GM12878 (cell line): Measurements from ENCODE around the gene HNRNPDL. TPM values are rescaled to one million over a fixed set of nuclear protein-coding genes. Genes with fewer than 3 reads are reported as not detected.

ENCODE experiments used
- ATAC-seq: fragments of 200-7000 bp; cut with Tn5 transposase; 3 replicates; pipeline ENCODE4 v1.9.1; 2020; ENCODE audit warnings: mild to moderate bottlenecking, moderate library complexity
- BruUV-seq: library from RNA; stranded (reverse); fragments of 400-500 nt; replicated peaks from 2 replicates; lab custom pipeline; 2021; lab: Mats Ljungman, UMichigan
- CTCF ChIA-PET: fragments of 300-600 bp; sonication (Branson Sonifier 250); formaldehyde crosslinking; extraction: SDS; loops from one replicate; lab custom pipeline; 2021; ENCODE audit warnings: inconsistent platforms; lab: Yijun Ruan, JAX
- POLR2A ChIA-PET: fragments of 350-600 bp; formaldehyde crosslinking; extraction: SDS; loops from one replicate; lab custom pipeline; 2021; ENCODE audit warnings: inconsistent platforms; lab: Charles Lee
- RAD21 ChIA-PET: fragments of 300-600 bp; sonication (Branson Sonifier 250); formaldehyde crosslinking; loops from one replicate; lab custom pipeline; 2023; ENCODE audit warnings: antibody characterized with exemption; ENCODE audit not compliant: unreplicated experiment; lab: Charles Lee
- SMC1A ChIA-PET: fragments of 300-600 bp; sonication (Branson Sonifier 250); formaldehyde crosslinking; loops from one replicate; lab custom pipeline; 2023; ENCODE audit not compliant: unreplicated experiment, uncharacterized antibody; lab: Charles Lee
- DNase-seq: peaks from one replicate; pipeline ENCODE4 v3.0.0-alpha.2; 2011; ENCODE audit warnings: low read depth, low spot score
- FAIRE-seq: peaks from 3 replicates; lab custom pipeline; 2011; peaks lifted over from hg19 to GRCh38; lab: Jason Lieb, UNC
- H2AFZ ChIP-seq: 2 replicates; pipeline ENCODE4 v1.6.0; 2011; ENCODE audit warnings: low read depth, low read length, control low read depth; ENCODE audit not compliant: control insufficient read depth
- H3K27ac ChIP-seq: 2 replicates; pipeline ENCODE4 v1.5.1; 2011; ENCODE audit warnings: control low read depth; ENCODE audit not compliant: control insufficient read depth, insufficient read depth
- H3K27me3 ChIP-seq, 2 experiments: replicated peaks in 1 of 2; 2 replicates each; pipeline versions ENCODE4 v1.6.0 to v1.6.1; 2011; ENCODE audit warnings: low read length in 1 of 2; ENCODE audit not compliant: control insufficient read depth in 2 of 2, insufficient read depth in 2 of 2
- H3K36me3 ChIP-seq, 2 experiments: 2 replicates each; pipeline ENCODE4 v1.5.1; 2011; ENCODE audit warnings: low read length in 1 of 2; ENCODE audit not compliant: control insufficient read depth in 2 of 2, insufficient read depth in 2 of 2
- H3K4me1 ChIP-seq: 2 replicates; pipeline ENCODE4 v1.6.1; 2011; ENCODE audit warnings: mild to moderate bottlenecking, low read length, moderate library complexity, mixed read lengths; ENCODE audit not compliant: control insufficient read depth, insufficient read depth
- H3K4me2 ChIP-seq: 2 replicates; pipeline ENCODE4 v1.6.0; 2011; ENCODE audit warnings: control low read depth; ENCODE audit not compliant: control insufficient read depth, insufficient read depth
- H3K4me3 ChIP-seq: fragments of 200-600 bp; sonication (generic); 2 replicates; pipeline ENCODE4 v1.5.1; 2016
- H3K79me2 ChIP-seq: 2 replicates; pipeline ENCODE4 v1.6.0; 2011; ENCODE audit warnings: low read length; ENCODE audit not compliant: control insufficient read depth, insufficient read depth
- H3K9ac ChIP-seq: 2 replicates; pipeline ENCODE4 v1.8.0; 2011; ENCODE audit warnings: low read length, control low read depth, mixed read lengths; ENCODE audit not compliant: control insufficient read depth, insufficient read depth
- H3K9me3 ChIP-seq: replicated peaks from 3 replicates; pipeline ENCODE4 v1.5.1; 2011; ENCODE audit warnings: mild to moderate bottlenecking, low read length; ENCODE audit not compliant: control insufficient read depth, insufficient read depth
- H4K20me1 ChIP-seq: 2 replicates; pipeline ENCODE4 v1.6.0; 2011; ENCODE audit not compliant: control insufficient read depth, insufficient read depth
- CHD2 ChIP-seq: IDR thresholded peaks from 2 replicates; pipeline ENCODE4 v1.6.1; 2011; ENCODE audit warnings: low read depth, low read length, improper control_type of control experiment, borderline replicate concordance
- E2F4 ChIP-seq: IDR thresholded peaks from 2 replicates; pipeline ENCODE4 v1.6.1; 2012; ENCODE audit warnings: low read depth, low read length, improper control_type of control experiment
- FOXK2 ChIP-seq: fragments of 450-650 bp; IDR thresholded peaks from 2 replicates; pipeline ENCODE4 v1.6.1; 2017; ENCODE audit warnings: mild to moderate bottlenecking, moderate library complexity
- KDM1A ChIP-seq: fragments of 200-600 bp; sonication (generic); IDR thresholded peaks from 2 replicates; pipeline ENCODE4 v1.6.1; 2016; ENCODE audit warnings: borderline replicate concordance
- LARP7 ChIP-seq: fragments of 450-650 bp; IDR thresholded peaks from 2 replicates; pipeline ENCODE4 v1.6.1; 2017; ENCODE audit warnings: mild to moderate bottlenecking
- MLLT1 ChIP-seq: fragments of 450-650 bp; IDR thresholded peaks from 2 replicates; pipeline ENCODE4 v1.6.1; 2016; ENCODE audit warnings: mild to moderate bottlenecking
- MTA3 ChIP-seq: IDR thresholded peaks from 2 replicates; pipeline ENCODE4 v1.6.1; 2012; ENCODE audit warnings: low read length, inconsistent platforms, borderline replicate concordance
- NFYB ChIP-seq: IDR thresholded peaks from 2 replicates; pipeline ENCODE4 v1.6.1; 2011; ENCODE audit warnings: low read depth, mild to moderate bottlenecking, low read length, improper control_type of control experiment, moderate library complexity; ENCODE audit not compliant: insufficient read depth
- PKNOX1 ChIP-seq: fragments of 450-650 bp; IDR thresholded peaks from 2 replicates; pipeline ENCODE4 v1.6.1; 2016; ENCODE audit warnings: mild to moderate bottlenecking
- POLR2A ChIP-seq: IDR thresholded peaks from 2 replicates; pipeline ENCODE4 v1.6.1; 2011; ENCODE audit warnings: low read depth, mild to moderate bottlenecking, low read length
- POLR2AphosphoS5 ChIP-seq: IDR thresholded peaks from 2 replicates; pipeline ENCODE4 v1.6.1; 2011; ENCODE audit warnings: mild to moderate bottlenecking, low read length, inconsistent platforms
- RBBP5 ChIP-seq: fragments of 200-600 bp; sonication (generic); conservative IDR thresholded peaks from 2 replicates; pipeline ENCODE4 v1.6.1; 2016
- SIX5 ChIP-seq: IDR thresholded peaks from 2 replicates; pipeline ENCODE4 v1.6.1; 2011; ENCODE audit warnings: mild to moderate bottlenecking, low read depth, low read length, moderate library complexity; ENCODE audit not compliant: severe bottlenecking
- SREBF1 ChIP-seq: IDR thresholded peaks from 2 replicates; pipeline ENCODE4 v1.6.1; 2012; ENCODE audit warnings: mild to moderate bottlenecking, low read length
- STAT1 ChIP-seq: fragments of 450-650 bp; conservative IDR thresholded peaks from 2 replicates; pipeline ENCODE4 v1.6.1; 2014; ENCODE audit warnings: antibody characterized with exemption, mild to moderate bottlenecking
- TCF3 ChIP-seq: IDR thresholded peaks from 2 replicates; pipeline ENCODE4 v1.6.1; 2012; ENCODE audit warnings: low read depth, mild to moderate bottlenecking, low read length, borderline replicate concordance; ENCODE audit not compliant: insufficient read depth
- YBX1 ChIP-seq: fragments of 450-650 bp; IDR thresholded peaks from 2 replicates; pipeline ENCODE4 v1.6.1; 2016; ENCODE audit warnings: antibody characterized with exemption
- ZBTB33 ChIP-seq: fragments of 450-650 bp; IDR thresholded peaks from 2 replicates; pipeline ENCODE4 v1.6.1; 2017; ENCODE audit warnings: mild to moderate bottlenecking
- ZNF207 ChIP-seq: fragments of 450-650 bp; IDR thresholded peaks from 2 replicates; pipeline ENCODE4 v1.6.1; 2014; ENCODE audit warnings: antibody characterized with exemption, mild to moderate bottlenecking, borderline replicate concordance
- WGBS: methylation state at CpG from one replicate; pipeline ENCODE4 v1.1.6; 2016; ENCODE audit warnings: low lambda C conversion rate; ENCODE audit not compliant: insufficient replicate concordance, insufficient coverage; ENCODE audit errors: missing lambda C conversion rate; 5-methylcytosine and 5-hydroxymethylcytosine counted together
- in situ Hi-C: fragments of 300-500 bp; cut with MboI; formaldehyde crosslinking; loops from 9 replicates; pipeline ENCODE4 v1.14.3; 2018; ENCODE audit warnings: mixed read lengths
- intact Hi-C: fragments of 100-400 bp; cut with micrococcal nuclease; formaldehyde crosslinking; loops from one replicate; pipeline ENCODE4 v1.14.2; 2022; ENCODE audit not compliant: unreplicated experiment
- polyA plus RNA-seq, 11 experiments: library from polyadenylated mRNA; depleted of rRNA in 4 of 11; unstranded in 6 of 11; stranded (reverse) in 5 of 11; fragments of >200 nt; fragmentation: Nextera tagmentation in 4 of 11; fragmentation: Illumina TruSeq in 1 of 11; extraction: Ambion mirVana in 4 of 11; extraction: Trizol in 1 of 11; gene quantifications; 1 replicate in 1 of 11; 2 replicates in 10 of 11; pipeline versions ENCODE4 v1.2.1 to v1.2.3, GENCODE V29; 2011 to 2016; ENCODE audit warnings: inconsistent platforms in 2 of 11, missing spikeins in 2 of 11, low read depth in 1 of 11
- total RNA-seq, 4 experiments: library from RNA; depleted of rRNA in 3 of 4; stranded (reverse); fragments of >200 nt in 3 of 4; fragmentation: Illumina TruSeq in 1 of 4; extraction: Trizol in 1 of 4; gene quantifications; 2 replicates each; pipeline versions ENCODE4 v1.2.1 to v1.2.3, GENCODE V29; 2013 to 2021

Gene HNRNPDL
- total and polyA plus RNA-seq, 10 of the 15 experiments (the other 5 are each of a cell fraction or from before 2014, with no cell fraction given) = 217 to 510 (median 345) TPM

GRCh38 chr4:82428526-82428968, 1.7 kb downstream of the HNRNPDL start (continued):
- TF ChIP-seq PKNOX1 = peak; percentile 40

GRCh38 chr4:82425478-82425877, 4.8 kb downstream of the HNRNPDL start:
- WGBS = 98% methylated on average over 10 of the region's 10 CpGs
- BruUV-seq = no TSS peak
- Histone ChIP-seq H3K36me3 (peaks cover 2 to 24% of the 10 kb centered on the region in 2 experiments), H4K20me1 (peaks cover 16% of the 10 kb centered on the region), H3K9me3 (no peaks in the 10 kb centered on the region), H3K9ac (no peak overlapping the region), H3K4me1 (peaks cover 3% of the 10 kb centered on the region; the same call in 1 of the 2 replicates), H3K4me2 (0 out of 2 replicates have a peak overlapping the region, but pooled peaks have one; percentile 23), H3K27ac (no peak overlapping the region), H3K4me3 (no peak overlapping the region), H2AFZ (no peak overlapping the region), H3K79me2 (peaks cover 46% of the 10 kb centered on the region), H3K27me3 (no peaks in the 10 kb centered on the region)
- no peak for ATAC-seq
- no peak for DNase-seq
- intact Hi-C loops = loop anchor here (10.0 kb wide), 1 partner anchor 141 kb away; no protein-coding TSS in a partner anchor
- CTCF ChIA-PET = no interaction called here
- SMC1A ChIA-PET = interaction anchor here (1.9 kb wide), 1 partner anchor 10 kb away, joined by 5 read pairs; no protein-coding TSS in a partner anchor
- in situ Hi-C loops = loop anchor here (10.0 kb wide), 1 partner anchor 51 kb away; the partner anchor contains the start of gene HNRNPD
- POLR2A ChIA-PET = no interaction called here
- RAD21 ChIA-PET = no interaction called here
- no peak for FAIRE-seq
- TF ChIP-seq NFYB (no peak), TCF3 (no peak), SIX5 (no peak), ZNF207 (no peak), SREBF1 (no peak), LARP7 (no peak), FOXK2 (no peak), POLR2AphosphoS5 (peak; percentile 52; the same call in 1 of the 2 replicates), E2F4 (no peak), POLR2A (0 out of 2 replicates have a peak, but pooled peaks have one; percentile 39), ZBTB33 (peak; percentile 45; the same call in 1 of the 2 replicates), RBBP5 (no peak), YBX1 (no peak), CHD2 (no peak), KDM1A (no peak), MLLT1 (no peak), MTA3 (no peak), STAT1 (no peak)
